Measurements from ENCODE around the gene MRPL46.

The MRPL46 gene

DNA sequence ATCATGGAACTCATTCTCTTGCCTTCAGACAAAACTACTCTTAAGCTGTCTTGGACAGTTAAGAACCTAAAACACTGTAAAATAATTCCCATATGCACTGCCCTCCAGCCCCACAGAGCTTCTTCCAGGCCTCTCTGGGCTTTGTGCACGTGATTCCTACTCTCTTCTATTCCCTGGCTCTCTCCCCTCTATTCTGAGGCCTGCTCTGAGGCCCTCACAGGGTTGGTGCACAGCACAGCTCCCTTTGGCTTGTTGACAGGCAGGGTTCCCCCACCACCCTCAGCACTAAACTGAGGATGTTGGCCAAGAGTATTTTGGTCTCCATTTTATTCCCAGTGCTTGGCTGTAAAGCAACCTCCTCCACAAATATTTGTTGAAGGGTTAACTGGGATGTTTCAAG lies 13.5 kb downstream of the MRPL46 start:
- Histone ChIP-seq H3K4me2 (ENCODE audit: low read length) (no peak overlapping the region), H2AFZ (ENCODE audit: low read depth, low read length) (no peak overlapping the region), H3K27me3 (ENCODE audit: low read depth, low read length) (no peaks in the 10 kb centered on the region), H3K79me2 (ENCODE audit: low read length) (no peaks in the 10 kb centered on the region), H3K9ac (ENCODE audit: low read length) (no peak overlapping the region), H3K4me3 (ENCODE audit: low read length) (no peak overlapping the region), H4K20me1 (ENCODE audit: insufficient read depth, low read length) (no peaks in the 10 kb centered on the region), H3K4me1 (ENCODE audit: low read length) (peaks cover 16% of the 10 kb centered on the region), H3K27ac (ENCODE audit: low read length) (no peak overlapping the region), H3K9me3 (ENCODE audit: insufficient read depth, low read length) (no peaks in the 10 kb centered on the region), H3K36me3 (replicated peaks; ENCODE audit: low read depth, low read length) (peaks cover 11% of the 10 kb centered on the region)
- TF ChIP-seq EZH2phosphoT487 (IDR thresholded peaks at IDR 0.05; ENCODE audit: low read depth) (no peak), CTCF (IDR thresholded peaks at IDR 0.05; ENCODE audit: low read depth, low read length) (no peak)

- peak overlapping the region; percentile 69 for H3K4me2 ChIP-seq (ENCODE audit: low read length)
- H3K4me3 ChIP-seq (ENCODE audit: low read length): peak overlapping the region; percentile 32; the same call in 1 of the 2 replicates
Measured at GRCh38 chr15:88450125-88450798, 16.9 kb downstream of the MRPL46 start.

DNA sequence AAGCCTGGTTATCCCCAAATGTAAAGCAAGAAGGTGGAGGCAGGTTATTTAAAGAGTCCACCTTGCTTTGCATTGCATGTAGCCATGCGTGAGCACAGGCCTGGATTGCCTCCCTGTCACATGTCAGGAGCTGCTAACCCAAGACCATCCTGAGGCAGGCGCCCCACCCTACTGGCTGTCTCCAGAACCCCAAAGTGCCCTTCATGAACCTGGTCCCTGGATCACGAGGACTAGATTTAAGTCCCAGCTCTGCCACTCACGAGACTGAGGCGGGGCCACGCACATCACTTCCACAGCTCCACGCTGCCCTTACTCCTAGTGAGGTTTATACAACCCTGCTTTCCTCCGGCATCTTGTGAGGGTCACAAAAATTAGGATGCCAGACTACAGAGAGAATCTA lies 17.6 kb downstream of the MRPL46 start:
- Histone ChIP-seq H2AFZ (ENCODE audit: low read depth, low read length) (peak overlapping the region; percentile 58; the same call in 1 of the 2 replicates), H3K4me1 (ENCODE audit: low read length) (peaks cover 8% of the 10 kb centered on the region), H3K36me3 (replicated peaks; ENCODE audit: low read depth, low read length) (no peaks in the 10 kb centered on the region), H3K4me3 (ENCODE audit: low read length) (no peak overlapping the region), H4K20me1 (ENCODE audit: insufficient read depth, low read length) (no peaks in the 10 kb centered on the region), H3K9me3 (ENCODE audit: insufficient read depth, low read length) (no peaks in the 10 kb centered on the region), H3K27me3 (ENCODE audit: low read depth, low read length) (peaks cover 21% of the 10 kb centered on the region), H3K9ac (ENCODE audit: low read length) (no peak overlapping the region), H3K27ac (ENCODE audit: low read length) (no peak overlapping the region), H3K79me2 (ENCODE audit: low read length) (no peaks in the 10 kb centered on the region), H3K4me2 (ENCODE audit: low read length) (peak overlapping the region; percentile 69)
- no peak for TF ChIP-seq EZH2phosphoT487 (IDR thresholded peaks at IDR 0.05; ENCODE audit: low read depth)
- TF ChIP-seq CTCF (IDR thresholded peaks at IDR 0.05; ENCODE audit: low read depth, low read length): no peak

More at GRCh38 chr15:88450125-88450798, 16.9 kb downstream of the MRPL46 start:
- Histone ChIP-seq H3K36me3 (replicated peaks; ENCODE audit: low read depth, low read length) (no peaks in the 10 kb centered on the region), H3K27me3 (ENCODE audit: low read depth, low read length) (peaks cover 17% of the 10 kb centered on the region), H3K27ac (ENCODE audit: low read length) (no peak overlapping the region), H3K9ac (ENCODE audit: low read length) (no peak overlapping the region), H3K4me1 (ENCODE audit: low read length) (peaks cover 14% of the 10 kb centered on the region), H3K79me2 (ENCODE audit: low read length) (no peaks in the 10 kb centered on the region), H2AFZ (ENCODE audit: low read depth, low read length) (peak overlapping the region; percentile 58; the same call in 1 of the 2 replicates), H3K9me3 (ENCODE audit: insufficient read depth, low read length) (no peaks in the 10 kb centered on the region), H4K20me1 (ENCODE audit: insufficient read depth, low read length) (no peaks in the 10 kb centered on the region)
- no peak for TF ChIP-seq EZH2phosphoT487 (IDR thresholded peaks at IDR 0.05; ENCODE audit: low read depth)
- peak; percentile 98 for TF ChIP-seq CTCF (IDR thresholded peaks at IDR 0.05; ENCODE audit: low read depth, low read length)

DNA sequence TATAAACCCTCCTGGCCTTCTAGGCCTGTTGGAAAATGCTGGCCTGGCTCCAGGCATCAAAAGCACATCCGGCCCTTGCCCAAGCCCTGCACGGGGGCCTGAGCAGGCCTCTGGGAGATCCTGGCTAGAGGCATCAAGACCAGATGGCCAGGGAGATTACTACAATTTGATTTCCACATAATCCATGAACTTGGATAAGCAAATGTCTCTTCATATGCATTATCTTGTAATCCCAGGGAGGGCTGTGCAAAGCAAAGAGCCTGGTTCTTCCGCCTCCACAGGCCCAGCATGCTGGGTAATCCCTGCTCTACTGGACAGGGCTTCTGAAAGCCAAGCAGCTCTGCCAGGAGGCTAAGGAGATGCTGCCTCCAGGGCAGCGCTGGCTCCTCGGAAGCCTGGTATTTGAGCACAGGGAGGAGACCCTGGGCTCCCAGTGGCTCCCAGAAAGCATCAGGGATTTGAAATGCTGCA lies 18.2 kb downstream of the MRPL46 start:
- no peaks in the 10 kb centered on the region for H4K20me1 ChIP-seq (ENCODE audit: insufficient read depth, low read length)
- peaks cover 3% of the 10 kb centered on the region; the same call in 1 of the 2 replicates for H3K4me1 ChIP-seq (ENCODE audit: low read length)
- no peaks in the 10 kb centered on the region for H3K79me2 ChIP-seq (ENCODE audit: low read length)
- TF ChIP-seq EZH2phosphoT487 (IDR thresholded peaks at IDR 0.05; ENCODE audit: low read depth): no peak
- no peaks in the 10 kb centered on the region for H3K36me3 ChIP-seq (replicated peaks; ENCODE audit: low read depth, low read length)
- peaks cover 25% of the 10 kb centered on the region for H3K27me3 ChIP-seq (ENCODE audit: low read depth, low read length)
- H3K4me3 ChIP-seq (ENCODE audit: low read length): no peak overlapping the region
- no peak overlapping the region for H2AFZ ChIP-seq (ENCODE audit: low read depth, low read length)
- H3K9ac ChIP-seq (ENCODE audit: low read length): no peak overlapping the region
- 0 out of 2 replicates have a peak, but pooled peaks cover 1% of the 10 kb centered on the region for H3K9me3 ChIP-seq (ENCODE audit: insufficient read depth, low read length)
- H3K4me2 ChIP-seq (ENCODE audit: low read length): no peak overlapping the region
- no peak overlapping the region for H3K27ac ChIP-seq (ENCODE audit: low read length)
